ENCODE results near the gene STRIT1. TPM values are rescaled to one million over a fixed set of nuclear protein-coding genes. Genes with fewer than 3 reads are reported as not detected.

The STRIT1 gene
- total and polyA plus RNA-seq, 7 donors: 2.4 TPM; not detected in 6

DNA sequence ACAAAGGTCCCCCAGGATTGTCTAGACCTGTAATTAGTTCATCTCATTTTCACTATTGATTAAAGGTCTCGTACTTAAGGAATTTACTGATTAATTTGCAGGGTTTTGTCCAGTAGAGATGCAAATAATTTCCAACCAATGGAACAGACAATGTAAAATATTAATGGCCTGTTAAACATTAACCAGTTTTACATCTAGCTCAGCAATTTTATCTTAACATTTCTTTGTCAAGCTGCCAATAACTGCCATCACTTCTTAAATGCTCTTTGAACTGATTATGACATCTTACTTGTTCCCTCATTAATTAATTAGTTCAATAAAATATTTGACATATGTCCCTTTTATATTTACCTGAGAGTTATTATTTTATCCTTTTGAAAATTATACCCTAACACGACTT lies 9.4 kb upstream of the STRIT1 start:
- WGBS, 2 donors: 42 to 71% methylated on average over 2 of the region's 2 CpGs

DNA sequence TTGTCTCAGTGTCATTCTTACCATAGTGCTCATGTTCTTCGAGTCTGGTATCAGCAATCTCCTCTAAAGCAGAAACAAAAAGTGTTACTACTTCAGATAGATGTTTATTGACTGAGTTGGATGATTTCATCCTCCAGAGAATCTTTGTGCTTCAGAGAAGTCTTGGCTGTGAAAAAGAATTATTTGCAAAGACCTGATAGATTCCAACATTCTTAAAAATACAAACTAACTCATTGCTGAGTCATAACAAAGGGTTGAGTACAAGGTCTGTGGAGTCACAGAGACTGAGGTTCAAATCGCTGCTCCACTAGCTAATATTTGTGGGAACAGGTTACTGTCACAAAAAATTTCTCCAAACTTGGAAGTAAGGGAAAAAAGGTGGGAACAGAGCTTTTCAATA lies 9.0 kb upstream of the STRIT1 start:
- 84 to 94% methylated on average over 2 of the region's 2 CpGs for WGBS, 2 donors
- no peaks in the 10 kb centered on the region for H3K27me3 ChIP-seq
- TF ChIP-seq POLR2A (IDR thresholded peaks at IDR 0.05): no peak
- TF ChIP-seq EP300 (IDR thresholded peaks at IDR 0.05): no peak
- no peak for TF ChIP-seq POLR2AphosphoS5 (IDR thresholded peaks at IDR 0.05)
- TF ChIP-seq, protein P1, sequence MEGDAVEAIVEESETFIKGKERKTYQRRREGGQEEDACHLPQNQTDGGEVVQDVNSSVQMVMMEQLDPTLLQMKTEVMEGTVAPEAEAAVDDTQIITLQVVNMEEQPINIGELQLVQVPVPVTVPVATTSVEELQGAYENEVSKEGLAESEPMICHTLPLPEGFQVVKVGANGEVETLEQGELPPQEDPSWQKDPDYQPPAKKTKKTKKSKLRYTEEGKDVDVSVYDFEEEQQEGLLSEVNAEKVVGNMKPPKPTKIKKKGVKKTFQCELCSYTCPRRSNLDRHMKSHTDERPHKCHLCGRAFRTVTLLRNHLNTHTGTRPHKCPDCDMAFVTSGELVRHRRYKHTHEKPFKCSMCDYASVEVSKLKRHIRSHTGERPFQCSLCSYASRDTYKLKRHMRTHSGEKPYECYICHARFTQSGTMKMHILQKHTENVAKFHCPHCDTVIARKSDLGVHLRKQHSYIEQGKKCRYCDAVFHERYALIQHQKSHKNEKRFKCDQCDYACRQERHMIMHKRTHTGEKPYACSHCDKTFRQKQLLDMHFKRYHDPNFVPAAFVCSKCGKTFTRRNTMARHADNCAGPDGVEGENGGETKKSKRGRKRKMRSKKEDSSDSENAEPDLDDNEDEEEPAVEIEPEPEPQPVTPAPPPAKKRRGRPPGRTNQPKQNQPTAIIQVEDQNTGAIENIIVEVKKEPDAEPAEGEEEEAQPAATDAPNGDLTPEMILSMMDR (IDR thresholded peaks at IDR 0.05): no peak
- no peaks in the 10 kb centered on the region for H3K4me1 ChIP-seq
- no peak for DNase-seq
- H3K9me3 ChIP-seq: no peaks in the 10 kb centered on the region
- intact Hi-C loops (cut with DNase I): no loop called here
- H3K4me3 ChIP-seq: no peak overlapping the region
- no peaks in the 10 kb centered on the region for H3K36me3 ChIP-seq
- H3K27ac ChIP-seq: no peak overlapping the region

More for the DNA sequence above, 9.4 kb upstream of the STRIT1 start:
- no peaks in the 10 kb centered on the region for H3K9me3 ChIP-seq
- no peak for DNase-seq
- no peaks in the 10 kb centered on the region for H3K36me3 ChIP-seq
- no peak overlapping the region for H3K4me3 ChIP-seq
- H3K27me3 ChIP-seq: no peaks in the 10 kb centered on the region
- TF ChIP-seq POLR2A (IDR thresholded peaks at IDR 0.05) (no peak), EP300 (IDR thresholded peaks at IDR 0.05) (no peak), POLR2AphosphoS5 (IDR thresholded peaks at IDR 0.05) (no peak)
- TF ChIP-seq, protein P1 (IDR thresholded peaks at IDR 0.05): no peak
- no peaks in the 10 kb centered on the region for H3K4me1 ChIP-seq
- intact Hi-C loops (cut with DNase I): no loop called here
- no peak overlapping the region for H3K27ac ChIP-seq

DNA sequence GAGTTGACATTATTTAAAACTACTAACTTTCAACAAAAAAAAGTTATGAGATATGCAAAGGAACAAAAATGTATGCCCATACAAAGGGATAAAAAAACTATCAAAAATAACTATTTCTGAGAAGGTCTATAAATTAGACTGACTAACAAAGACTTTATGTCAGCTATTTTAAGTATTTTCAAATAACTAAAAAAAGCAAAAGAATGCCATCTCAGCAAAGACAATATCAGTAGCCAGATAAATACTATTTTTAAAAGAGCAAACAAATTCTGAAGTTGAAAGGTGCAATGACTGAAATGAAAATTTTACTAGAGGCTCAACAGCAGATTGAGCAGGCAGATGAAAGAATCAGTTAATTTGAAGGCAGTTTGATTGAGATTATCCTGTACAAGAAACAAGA lies 3.6 kb upstream of the STRIT1 start:
- TF ChIP-seq POLR2A (IDR thresholded peaks at IDR 0.05): no peak
- TF ChIP-seq, protein P1 (IDR thresholded peaks at IDR 0.05): no peak
- no peak for TF ChIP-seq EP300 (IDR thresholded peaks at IDR 0.05)
- no peak for TF ChIP-seq POLR2AphosphoS5 (IDR thresholded peaks at IDR 0.05)
- Histone ChIP-seq H3K9me3 (peaks cover 0 to 6% (median 0%) of the 10 kb centered on the region in 4 donors), H3K36me3 (no peaks in the 10 kb centered on the region), H3K27me3 (no peaks in the 10 kb centered on the region), H3K4me3 (no peak overlapping the region), H3K27ac (no peak overlapping the region), H3K4me1 (no peaks in the 10 kb centered on the region)
- intact Hi-C loops (cut with DNase I): no loop called here
- DNase-seq: no peak

DNA sequence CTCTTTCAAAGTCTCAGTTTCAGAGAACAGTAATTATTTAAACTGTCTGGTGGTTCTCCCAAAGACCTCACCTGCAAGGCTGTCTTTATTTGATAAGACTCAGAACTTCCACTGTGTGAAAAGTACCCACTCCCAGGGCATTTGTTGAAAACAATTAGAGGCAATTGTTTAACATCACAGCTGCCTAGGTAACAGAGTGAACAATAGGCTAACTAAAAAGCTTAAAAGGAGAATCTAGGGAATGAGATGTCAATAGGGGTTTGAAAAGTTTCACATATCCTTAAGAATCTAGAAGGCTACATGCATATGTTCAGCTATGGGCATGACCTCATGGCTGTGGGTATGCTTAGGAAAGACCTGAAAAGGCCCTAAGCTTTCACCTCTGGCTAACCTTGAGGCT lies 2.9 kb upstream of the STRIT1 start:
- Histone ChIP-seq H3K27ac (no peak overlapping the region), H3K36me3 (no peaks in the 10 kb centered on the region), H3K4me3 (no peak overlapping the region), H3K4me1 (no peaks in the 10 kb centered on the region), H3K27me3 (no peaks in the 10 kb centered on the region), H3K9me3 (peaks cover 0 to 6% (median 0%) of the 10 kb centered on the region in 4 donors)
- no peak for DNase-seq
- TF ChIP-seq, protein P1 (IDR thresholded peaks at IDR 0.05): no peak
- TF ChIP-seq POLR2AphosphoS5 (IDR thresholded peaks at IDR 0.05): no peak
- no peak for TF ChIP-seq POLR2A (IDR thresholded peaks at IDR 0.05)
- no peak for TF ChIP-seq EP300 (IDR thresholded peaks at IDR 0.05)
- intact Hi-C loops (cut with DNase I): no loop called here

DNA sequence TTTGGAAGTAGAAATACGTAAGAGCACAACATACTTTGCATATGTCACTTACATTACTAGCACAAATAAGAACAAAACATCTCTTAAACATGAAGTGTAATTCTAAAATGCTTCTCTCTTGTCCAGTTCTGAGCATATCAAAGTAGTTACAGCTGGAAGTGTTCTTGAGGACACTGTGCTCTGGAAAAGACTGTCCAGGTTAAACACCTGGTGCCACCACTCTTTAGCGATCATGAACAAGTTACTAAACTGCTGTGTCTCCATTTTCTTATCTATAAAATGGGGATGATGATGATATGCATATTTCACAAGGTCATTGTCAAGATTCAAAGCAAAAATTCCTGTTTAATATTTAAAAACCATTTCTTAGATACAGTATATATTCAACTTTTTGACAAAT lies 790 bp downstream of the STRIT1 start:
- WGBS, 2 donors: 91 to 98% methylated on average over 2 of the region's 2 CpGs
- H3K36me3 ChIP-seq: no peaks in the 10 kb centered on the region
- no peaks in the 10 kb centered on the region for H3K27me3 ChIP-seq
- no peak overlapping the region for H3K4me3 ChIP-seq
- no peak overlapping the region for H3K27ac ChIP-seq
- TF ChIP-seq, protein P1 (IDR thresholded peaks at IDR 0.05): no peak
- TF ChIP-seq POLR2AphosphoS5 (IDR thresholded peaks at IDR 0.05): no peak
- H3K9me3 ChIP-seq: peaks cover 0 to 6% (median 0%) of the 10 kb centered on the region in 4 donors
- no peaks in the 10 kb centered on the region for H3K4me1 ChIP-seq
- intact Hi-C loops (cut with DNase I): no loop called here
- DNase-seq: no peak
